Thymus (tissue), 11 donors: ENCODE results near the gene DGKG. TPM values are rescaled to one million over a fixed set of nuclear protein-coding genes. Genes with fewer than 3 reads are reported as not detected.
A peak's percentile ranks its signal among the peaks of the same experiment; 100 is the strongest.

Experiments
- DNase-seq, 9 donors: peaks; one replicate each; pipeline ENCODE4 v3.0.0-alpha.2; 2013; ENCODE audit warnings: low spot score in 9 of 9, low read depth in 6 of 9, missing footprints in 1 of 9
- H3K27ac ChIP-seq, 2 donors: one replicate each; pipeline ENCODE4 v1.5.1; 2013; ENCODE audit warnings: control low read depth in 1 of 2, low read depth in 1 of 2, low read length in 1 of 2, mild to moderate bottlenecking in 1 of 2, moderate library complexity in 1 of 2
- H3K27me3 ChIP-seq, 2 donors: one replicate each; pipeline ENCODE4 v1.5.1; 2013; ENCODE audit warnings: low read length in 1 of 2; ENCODE audit not compliant: control insufficient read depth in 2 of 2, insufficient read depth in 1 of 2
- H3K36me3 ChIP-seq, 2 donors: one replicate each; pipeline ENCODE4 v1.5.1; 2013; ENCODE audit warnings: low read length in 1 of 2, mild to moderate bottlenecking in 1 of 2, moderate library complexity in 1 of 2; ENCODE audit not compliant: control insufficient read depth in 2 of 2, insufficient read depth in 2 of 2
- H3K4me1 ChIP-seq, 2 donors: one replicate each; pipeline ENCODE4 v1.5.1; 2013; ENCODE audit warnings: low read length in 2 of 2; ENCODE audit not compliant: control insufficient read depth in 2 of 2, insufficient read depth in 2 of 2
- H3K4me3 ChIP-seq, 2 donors: one replicate each; pipeline ENCODE4 v1.5.1; 2013; ENCODE audit warnings: low read length in 2 of 2, control low read depth in 1 of 2, mild to moderate bottlenecking in 1 of 2
- H3K9me3 ChIP-seq, 2 donors: one replicate each; pipeline ENCODE4 v1.5.1; 2013; ENCODE audit warnings: low read length in 1 of 2, mild to moderate bottlenecking in 1 of 2; ENCODE audit not compliant: control insufficient read depth in 2 of 2, insufficient read depth in 1 of 2
- WGBS: extraction: QIAGEN DNeasy Blood & Tissue Kit; methylation state at CpG from one replicate; pipeline ENCODE4 v1.1.7; 2013; 5-methylcytosine and 5-hydroxymethylcytosine counted together
- polyA plus RNA-seq: library from polyadenylated mRNA; stranded (reverse); fragments of 200-250 nt; gene quantifications from one replicate; pipeline ENCODE4 v1.2.3, GENCODE V29; 2013
- total RNA-seq: library from RNA; stranded (reverse); fragments of 120-200 nt; gene quantifications from one replicate; pipeline ENCODE4 v1.2.4, GENCODE V29; 2013
- donor health status: healthy.

DGKG gene
- total and polyA plus RNA-seq, 2 donors: 1.1 to 1.6 TPM

GRCh38 chr3:186165331-186165730 lies 196.7 kb downstream of the DGKG start:
- Histone ChIP-seq H3K27me3 (no peaks in the 10 kb centered on the region), H3K27ac (no peak overlapping the region), H3K9me3 (no peaks in the 10 kb centered on the region), H3K36me3 (no peaks in the 10 kb centered on the region), H3K4me3 (no peak overlapping the region), H3K4me1 (peaks cover 0 to 3% of the 10 kb centered on the region in 2 donors)
- WGBS: 39% methylated on average over 1 of the region's 1 CpG
- no peak for DNase-seq

- H3K9me3 ChIP-seq: no peaks in the 10 kb centered on the region
- DNase-seq: no peak
- H3K36me3 ChIP-seq: no peaks in the 10 kb centered on the region
- no peaks in the 10 kb centered on the region for H3K27me3 ChIP-seq
- WGBS: 97% methylated on average over 7 of the region's 7 CpGs
- H3K4me3 ChIP-seq: no peak overlapping the region
- H3K27ac ChIP-seq: no peak overlapping the region
- peaks cover 0 to 3% of the 10 kb centered on the region in 2 donors for H3K4me1 ChIP-seq
Observed at GRCh38 chr3:186164696-186165095, 197.3 kb downstream of the DGKG start.

DNA sequence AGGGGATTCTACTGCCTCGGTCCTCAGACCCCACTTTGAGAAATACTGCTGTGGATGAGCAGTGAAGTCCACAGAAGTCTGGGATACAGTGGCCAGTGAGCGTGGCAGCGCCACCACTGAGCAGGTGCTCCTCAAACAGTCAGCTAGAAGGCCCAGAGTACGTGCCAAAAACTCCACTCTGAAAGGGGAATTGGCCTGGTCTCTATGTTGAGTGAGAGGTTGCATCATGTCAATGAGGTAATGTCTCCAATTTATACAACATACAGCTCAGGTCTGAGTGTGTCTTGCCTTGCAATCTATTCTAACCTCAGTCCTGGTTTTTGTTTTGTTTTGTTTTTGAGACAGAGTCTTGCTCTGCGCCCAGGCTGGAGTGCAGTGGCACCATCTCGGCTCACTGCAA lies 199.8 kb downstream of the DGKG start:
- Histone ChIP-seq H3K4me1 (no peaks in the 10 kb centered on the region), H3K27me3 (no peaks in the 10 kb centered on the region), H3K4me3 (no peak overlapping the region), H3K27ac (no peak overlapping the region), H3K36me3 (no peaks in the 10 kb centered on the region), H3K9me3 (no peaks in the 10 kb centered on the region)
- 97% methylated on average over 6 of the region's 6 CpGs for WGBS
- DNase-seq: no peak

GRCh38 chr3:186160691-186161243 lies 201.3 kb downstream of the DGKG start:
- 95% methylated on average over 12 of the region's 12 CpGs for WGBS
- H3K27ac ChIP-seq: no peak overlapping the region
- no peaks in the 10 kb centered on the region for H3K9me3 ChIP-seq
- H3K36me3 ChIP-seq: no peaks in the 10 kb centered on the region
- no peaks in the 10 kb centered on the region for H3K27me3 ChIP-seq
- no peak for DNase-seq
- H3K4me3 ChIP-seq: no peak overlapping the region
- H3K4me1 ChIP-seq: no peaks in the 10 kb centered on the region

GRCh38 chr3:186154641-186155040 lies 207.4 kb downstream of the DGKG start:
- 95% methylated on average over 2 of the region's 2 CpGs for WGBS
- DNase-seq: no peak

DNA sequence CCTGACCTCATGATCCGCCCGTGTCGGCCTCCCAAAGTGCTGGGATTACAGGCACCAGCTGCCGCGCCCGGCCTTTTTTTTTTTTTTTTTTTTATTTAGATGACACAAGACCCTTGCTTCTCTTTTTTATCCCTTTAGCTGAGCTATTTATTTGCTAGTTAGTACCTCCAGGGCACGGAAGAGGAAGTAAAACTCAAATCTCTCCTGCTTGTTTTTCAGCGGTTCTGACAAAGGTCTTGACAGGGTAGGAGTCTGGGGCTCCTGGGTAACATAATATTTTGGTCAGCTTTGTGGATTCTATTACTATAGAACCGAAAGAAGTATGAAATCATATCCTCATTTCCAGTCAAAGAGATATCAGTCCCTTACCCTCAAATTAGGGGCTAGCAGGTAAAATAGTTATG lies 209.1 kb downstream of the DGKG start:
- no peaks in the 10 kb centered on the region for H3K9me3 ChIP-seq
- no peak overlapping the region for H3K27ac ChIP-seq
- no peak overlapping the region for H3K4me3 ChIP-seq
- 13% methylated on average over 9 of the region's 9 CpGs for WGBS
- no peaks in the 10 kb centered on the region for H3K36me3 ChIP-seq
- H3K27me3 ChIP-seq: peaks cover 0 to 12% of the 10 kb centered on the region in 2 donors
- peaks cover 0 to 3% of the 10 kb centered on the region in 2 donors for H3K4me1 ChIP-seq
- peak in 1 of 9 donors; percentile 32 for DNase-seq

More at GRCh38 chr3:186154641-186155040, 207.4 kb downstream of the DGKG start:
- Histone ChIP-seq H3K36me3 (no peaks in the 10 kb centered on the region), H3K4me3 (no peak overlapping the region), H3K27me3 (peaks cover 0 to 10% of the 10 kb centered on the region in 2 donors), H3K9me3 (no peaks in the 10 kb centered on the region), H3K4me1 (peaks cover 0 to 3% of the 10 kb centered on the region in 2 donors), H3K27ac (no peak overlapping the region)

DNA sequence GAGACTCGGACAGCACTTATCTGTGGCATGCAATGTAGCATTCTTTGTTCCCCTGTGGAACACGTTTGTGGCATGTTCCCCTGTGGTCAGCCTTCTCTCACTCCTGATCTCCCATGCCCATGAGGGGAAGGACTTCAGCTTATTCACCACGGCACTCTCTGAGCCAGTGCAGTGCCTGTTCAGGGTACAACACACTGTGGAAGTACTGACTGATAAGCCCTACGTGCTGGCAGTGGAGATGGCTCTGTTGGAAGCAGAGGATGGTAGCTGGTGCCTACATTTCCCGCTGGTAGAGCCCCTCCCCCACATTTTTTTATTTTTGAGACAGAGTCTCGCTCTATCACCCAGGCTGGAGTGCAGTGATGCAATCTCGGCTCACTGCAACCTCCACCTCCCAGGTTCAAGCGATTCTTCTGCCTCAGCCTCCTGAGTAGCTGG lies 209.7 kb downstream of the DGKG start:
- H3K9me3 ChIP-seq: no peaks in the 10 kb centered on the region
- peaks cover 0 to 3% of the 10 kb centered on the region in 2 donors for H3K4me1 ChIP-seq
- no peaks in the 10 kb centered on the region for H3K36me3 ChIP-seq
- H3K4me3 ChIP-seq: no peak overlapping the region
- no peak for DNase-seq
- peaks cover 0 to 12% of the 10 kb centered on the region in 2 donors for H3K27me3 ChIP-seq
- 79% methylated on average over 8 of the region's 8 CpGs for WGBS
- H3K27ac ChIP-seq: no peak overlapping the region

- H3K4me1 ChIP-seq: peaks cover 0 to 3% of the 10 kb centered on the region in 2 donors
- WGBS: 59% methylated on average over 7 of the region's 7 CpGs
- H3K36me3 ChIP-seq: no peaks in the 10 kb centered on the region
- H3K9me3 ChIP-seq: no peaks in the 10 kb centered on the region
- H3K27ac ChIP-seq: no peak overlapping the region
- DNase-seq: peak in 1 of 9 donors; percentile 51
- peaks cover 0 to 12% of the 10 kb centered on the region in 2 donors for H3K27me3 ChIP-seq
- H3K4me3 ChIP-seq: no peak overlapping the region
Observed at GRCh38 chr3:186151077-186151971, 210.7 kb downstream of the DGKG start.
